SK-N-SH treated with all-trans-retinoic acid at 6 μM for 48 hours (cell line): Measurements from ENCODE around the gene PDE7B.

Experiments used
- ATAC-seq: fragments of 200-7000 bp; cut with Tn5 transposase; 3 replicates; pipeline ENCODE4 v1.9.1; 2020; ENCODE audit warnings: mild to moderate bottlenecking, moderate library complexity
- ARNTL ChIP-seq: fragments of 450-650 bp; formaldehyde crosslinking; IDR thresholded peaks from 2 replicates; pipeline ENCODE4 v1.5.0; 2020; ENCODE audit warnings: low read depth, mild to moderate bottlenecking, moderate library complexity, borderline replicate concordance
- CSDC2 ChIP-seq: fragments of 250-450 bp; sonication (Bioruptor Pico); IDR thresholded peaks from 2 replicates; pipeline ENCODE4 v1.5.0; 2020; ENCODE audit warnings: mild to moderate bottlenecking, moderate library complexity
- ESRRG ChIP-seq: fragments of 250-450 bp; sonication (Bioruptor Pico); IDR thresholded peaks from 2 replicates; pipeline ENCODE4 v1.6.1; 2021; ENCODE audit warnings: mild to moderate bottlenecking
- GLIS3 ChIP-seq: fragments of 250-450 bp; sonication (Bioruptor Pico); IDR thresholded peaks from 2 replicates; pipeline ENCODE4 v1.5.0; 2020; ENCODE audit warnings: mild to moderate bottlenecking, moderate library complexity
- OSR1 ChIP-seq: fragments of 250-450 bp; sonication (Bioruptor Pico); IDR thresholded peaks from 2 replicates; pipeline ENCODE4 v1.8.0; 2022; ENCODE audit warnings: moderate library complexity, mild to moderate bottlenecking, inconsistent platforms
- PPARA ChIP-seq: fragments of 250-450 bp; sonication (Bioruptor Pico); IDR thresholded peaks from 2 replicates; pipeline ENCODE4 v1.5.0; 2020; ENCODE audit warnings: mild to moderate bottlenecking, borderline replicate concordance
- RARB ChIP-seq: fragments of 250-450 bp; sonication (Bioruptor Pico); IDR thresholded peaks from 2 replicates; pipeline ENCODE4 v1.8.0; 2021; ENCODE audit warnings: mild to moderate bottlenecking, moderate library complexity
- TCF4 ChIP-seq: fragments of 250-450 bp; sonication (Bioruptor Pico); IDR thresholded peaks from 2 replicates; pipeline ENCODE4 v1.8.0; 2021; ENCODE audit warnings: mild to moderate bottlenecking, moderate library complexity, borderline replicate concordance
- TOX ChIP-seq: fragments of 250-450 bp; sonication (Bioruptor Pico); IDR thresholded peaks from 2 replicates; pipeline ENCODE4 v1.8.0; 2021; ENCODE audit warnings: mild to moderate bottlenecking, moderate library complexity, borderline replicate concordance
- ZC3H10 ChIP-seq: fragments of 250-450 bp; sonication (Bioruptor Pico); IDR thresholded peaks from 2 replicates; pipeline ENCODE4 v1.5.1; 2021; ENCODE audit warnings: mild to moderate bottlenecking, moderate library complexity
- ZFP3 ChIP-seq: fragments of 250-450 bp; sonication (Bioruptor Pico); IDR thresholded peaks from 2 replicates; pipeline ENCODE4 v1.5.0; 2020; ENCODE audit warnings: mild to moderate bottlenecking, moderate library complexity
- ZFP30 ChIP-seq: fragments of 450-650 bp; formaldehyde crosslinking; IDR thresholded peaks from 2 replicates; pipeline ENCODE4 v1.5.0; 2022; ENCODE audit warnings: mild to moderate bottlenecking, moderate library complexity
- ZNF70 ChIP-seq: fragments of 450-650 bp; formaldehyde crosslinking; IDR thresholded peaks from 2 replicates; pipeline ENCODE4 v1.5.0; 2020; ENCODE audit warnings: mild to moderate bottlenecking, moderate library complexity
- ZNF8 ChIP-seq: fragments of 450-650 bp; formaldehyde crosslinking; IDR thresholded peaks from 2 replicates; pipeline ENCODE4 v1.5.0; 2020; ENCODE audit warnings: mild to moderate bottlenecking, moderate library complexity
- TF ChIP-seq, protein P1 (sequence below): fragments of 250-450 bp; sonication (Bioruptor Pico); IDR thresholded peaks from 2 replicates; pipeline ENCODE4 v1.5.1; 2020; ENCODE audit warnings: low read depth, mild to moderate bottlenecking, moderate library complexity
- TF ChIP-seq, protein P2 (sequence below): fragments of 250-450 bp; sonication (Bioruptor Pico); IDR thresholded peaks from 2 replicates; pipeline ENCODE4 v1.5.0; 2020; ENCODE audit warnings: mild to moderate bottlenecking, moderate library complexity
- TF ChIP-seq, protein P3 (sequence below): fragments of 250-450 bp; sonication (Bioruptor Pico); IDR thresholded peaks from 2 replicates; pipeline ENCODE4 v1.5.1; 2021; ENCODE audit warnings: mild to moderate bottlenecking, moderate library complexity
- TF ChIP-seq, protein P4 (sequence below): fragments of 250-450 bp; sonication (Bioruptor Pico); IDR thresholded peaks from 2 replicates; pipeline ENCODE4 v1.8.0; 2021; ENCODE audit warnings: low read depth, mild to moderate bottlenecking, moderate library complexity, borderline replicate concordance
- TF ChIP-seq, protein P5 (sequence below): fragments of 250-450 bp; sonication (Bioruptor Pico); IDR thresholded peaks from 2 replicates; pipeline ENCODE4 v1.8.0; 2020; ENCODE audit warnings: mild to moderate bottlenecking, moderate library complexity, borderline replicate concordance

PDE7B gene

DNA sequence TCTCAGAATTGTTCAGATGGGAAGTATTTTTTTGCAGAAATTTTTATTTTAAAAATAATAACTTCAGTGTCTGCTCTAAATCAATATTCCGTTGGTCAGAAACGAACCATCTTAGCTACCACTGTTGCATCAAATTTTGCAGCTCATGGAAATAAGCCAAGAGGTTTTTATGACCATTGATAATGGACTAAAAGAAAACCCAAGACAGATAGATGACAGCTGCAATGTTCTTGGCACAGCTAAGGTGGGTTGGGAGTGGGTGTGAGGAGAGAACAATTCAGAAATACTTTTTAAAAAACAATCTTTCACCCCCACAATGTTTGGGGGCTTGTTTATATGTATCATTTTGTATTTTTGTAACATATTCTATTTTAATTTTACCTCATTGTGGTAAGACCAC is 121.1 kb downstream of the PDE7B start:
- TF ChIP-seq CSDC2 (CRISPR knock-in tag), result no peak
- TF ChIP-seq, protein P1, sequence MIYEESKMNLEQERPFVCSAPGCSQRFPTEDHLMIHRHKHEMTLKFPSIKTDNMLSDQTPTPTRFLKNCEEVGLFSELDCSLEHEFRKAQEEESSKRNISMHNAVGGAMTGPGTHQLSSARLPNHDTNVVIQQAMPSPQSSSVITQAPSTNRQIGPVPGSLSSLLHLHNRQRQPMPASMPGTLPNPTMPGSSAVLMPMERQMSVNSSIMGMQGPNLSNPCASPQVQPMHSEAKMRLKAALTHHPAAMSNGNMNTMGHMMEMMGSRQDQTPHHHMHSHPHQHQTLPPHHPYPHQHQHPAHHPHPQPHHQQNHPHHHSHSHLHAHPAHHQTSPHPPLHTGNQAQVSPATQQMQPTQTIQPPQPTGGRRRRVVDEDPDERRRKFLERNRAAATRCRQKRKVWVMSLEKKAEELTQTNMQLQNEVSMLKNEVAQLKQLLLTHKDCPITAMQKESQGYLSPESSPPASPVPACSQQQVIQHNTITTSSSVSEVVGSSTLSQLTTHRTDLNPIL (CRISPR knock-in tag), result no peak
- no peak for TF ChIP-seq TOX (CRISPR knock-in tag)
- TF ChIP-seq ZC3H10 (CRISPR knock-in tag), result no peak
- no peak for TF ChIP-seq PPARA (CRISPR knock-in tag)
- no peak for ATAC-seq

DNA sequence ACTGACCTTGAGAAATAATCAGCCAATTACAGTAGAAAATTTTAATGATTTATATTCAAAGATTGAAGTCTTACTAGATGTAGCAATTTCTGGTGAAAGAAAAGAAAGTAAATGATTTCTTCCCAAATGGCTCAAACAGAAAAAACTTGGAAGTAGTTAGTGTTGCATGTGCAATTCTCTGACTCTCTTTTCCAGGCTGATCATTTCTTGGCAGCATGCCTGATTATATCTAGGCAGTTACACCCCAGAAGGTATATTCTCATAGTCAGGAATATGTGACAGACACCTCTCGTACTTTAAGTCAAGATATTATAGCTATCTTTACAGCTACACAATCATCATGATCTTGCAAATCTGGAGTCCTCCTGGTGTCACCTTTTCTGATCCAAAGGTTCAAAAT is 122.9 kb downstream of the PDE7B start:
- ATAC-seq, result no peak
- no peak for TF ChIP-seq ARNTL
- TF ChIP-seq, protein P2, sequence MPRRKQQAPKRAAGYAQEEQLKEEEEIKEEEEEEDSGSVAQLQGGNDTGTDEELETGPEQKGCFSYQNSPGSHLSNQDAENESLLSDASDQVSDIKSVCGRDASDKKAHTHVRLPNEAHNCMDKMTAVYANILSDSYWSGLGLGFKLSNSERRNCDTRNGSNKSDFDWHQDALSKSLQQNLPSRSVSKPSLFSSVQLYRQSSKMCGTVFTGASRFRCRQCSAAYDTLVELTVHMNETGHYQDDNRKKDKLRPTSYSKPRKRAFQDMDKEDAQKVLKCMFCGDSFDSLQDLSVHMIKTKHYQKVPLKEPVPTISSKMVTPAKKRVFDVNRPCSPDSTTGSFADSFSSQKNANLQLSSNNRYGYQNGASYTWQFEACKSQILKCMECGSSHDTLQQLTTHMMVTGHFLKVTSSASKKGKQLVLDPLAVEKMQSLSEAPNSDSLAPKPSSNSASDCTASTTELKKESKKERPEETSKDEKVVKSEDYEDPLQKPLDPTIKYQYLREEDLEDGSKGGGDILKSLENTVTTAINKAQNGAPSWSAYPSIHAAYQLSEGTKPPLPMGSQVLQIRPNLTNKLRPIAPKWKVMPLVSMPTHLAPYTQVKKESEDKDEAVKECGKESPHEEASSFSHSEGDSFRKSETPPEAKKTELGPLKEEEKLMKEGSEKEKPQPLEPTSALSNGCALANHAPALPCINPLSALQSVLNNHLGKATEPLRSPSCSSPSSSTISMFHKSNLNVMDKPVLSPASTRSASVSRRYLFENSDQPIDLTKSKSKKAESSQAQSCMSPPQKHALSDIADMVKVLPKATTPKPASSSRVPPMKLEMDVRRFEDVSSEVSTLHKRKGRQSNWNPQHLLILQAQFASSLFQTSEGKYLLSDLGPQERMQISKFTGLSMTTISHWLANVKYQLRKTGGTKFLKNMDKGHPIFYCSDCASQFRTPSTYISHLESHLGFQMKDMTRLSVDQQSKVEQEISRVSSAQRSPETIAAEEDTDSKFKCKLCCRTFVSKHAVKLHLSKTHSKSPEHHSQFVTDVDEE, result no peak

DNA sequence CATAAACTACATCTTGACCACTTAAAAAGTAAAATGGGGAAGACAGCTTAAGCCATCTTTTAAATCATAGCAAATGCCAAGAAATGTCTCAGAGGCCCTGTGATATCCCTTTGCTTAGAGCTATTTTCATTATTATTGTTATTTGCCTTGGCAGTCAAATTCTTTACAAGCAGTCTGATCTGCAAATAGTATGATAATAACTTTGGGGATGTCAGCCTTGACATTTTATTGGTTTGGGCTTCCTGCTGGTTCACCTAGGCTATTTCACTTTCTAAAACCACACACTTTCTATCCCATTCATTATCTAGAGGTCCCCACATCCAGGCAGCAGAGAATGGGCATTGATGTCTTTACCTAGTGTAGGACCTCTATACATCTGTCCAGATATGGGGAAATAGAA is 125.1 kb downstream of the PDE7B start:
- ATAC-seq, result no peak

DNA sequence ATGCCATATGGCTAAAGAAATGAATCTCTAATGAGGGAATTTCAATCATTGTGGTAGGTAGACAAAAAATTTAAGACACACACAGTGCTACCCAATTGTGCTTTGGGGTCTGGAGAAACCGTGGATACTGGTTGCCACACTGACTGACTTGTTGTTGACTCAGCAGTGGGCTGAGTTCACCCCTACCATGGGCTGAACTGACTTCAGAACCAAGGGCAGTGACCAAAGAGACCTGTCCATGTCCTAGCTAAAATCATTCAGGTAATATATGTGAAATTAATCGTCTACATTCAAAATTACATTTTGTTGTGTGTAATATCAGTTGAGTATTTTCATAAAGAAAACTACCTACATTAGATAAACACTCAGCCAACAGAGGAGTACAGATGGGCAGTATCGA is 131.6 kb downstream of the PDE7B start:
- no peak for ATAC-seq
- TF ChIP-seq GLIS3 (no peak), ESRRG (CRISPR knock-in tag) (no peak), ZNF8 (CRISPR knock-in tag) (no peak), ARNTL (no peak), CSDC2 (CRISPR knock-in tag) (no peak), TCF4 (CRISPR knock-in tag) (no peak), ZFP30 (no peak)
- TF ChIP-seq, protein P3, sequence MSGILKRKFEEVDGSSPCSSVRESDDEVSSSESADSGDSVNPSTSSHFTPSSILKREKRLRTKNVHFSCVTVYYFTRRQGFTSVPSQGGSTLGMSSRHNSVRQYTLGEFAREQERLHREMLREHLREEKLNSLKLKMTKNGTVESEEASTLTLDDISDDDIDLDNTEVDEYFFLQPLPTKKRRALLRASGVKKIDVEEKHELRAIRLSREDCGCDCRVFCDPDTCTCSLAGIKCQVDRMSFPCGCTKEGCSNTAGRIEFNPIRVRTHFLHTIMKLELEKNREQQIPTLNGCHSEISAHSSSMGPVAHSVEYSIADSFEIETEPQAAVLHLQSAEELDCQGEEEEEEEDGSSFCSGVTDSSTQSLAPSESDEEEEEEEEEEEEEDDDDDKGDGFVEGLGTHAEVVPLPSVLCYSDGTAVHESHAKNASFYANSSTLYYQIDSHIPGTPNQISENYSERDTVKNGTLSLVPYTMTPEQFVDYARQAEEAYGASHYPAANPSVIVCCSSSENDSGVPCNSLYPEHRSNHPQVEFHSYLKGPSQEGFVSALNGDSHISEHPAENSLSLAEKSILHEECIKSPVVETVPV (CRISPR knock-in tag), result no peak
- TF ChIP-seq, protein P4, sequence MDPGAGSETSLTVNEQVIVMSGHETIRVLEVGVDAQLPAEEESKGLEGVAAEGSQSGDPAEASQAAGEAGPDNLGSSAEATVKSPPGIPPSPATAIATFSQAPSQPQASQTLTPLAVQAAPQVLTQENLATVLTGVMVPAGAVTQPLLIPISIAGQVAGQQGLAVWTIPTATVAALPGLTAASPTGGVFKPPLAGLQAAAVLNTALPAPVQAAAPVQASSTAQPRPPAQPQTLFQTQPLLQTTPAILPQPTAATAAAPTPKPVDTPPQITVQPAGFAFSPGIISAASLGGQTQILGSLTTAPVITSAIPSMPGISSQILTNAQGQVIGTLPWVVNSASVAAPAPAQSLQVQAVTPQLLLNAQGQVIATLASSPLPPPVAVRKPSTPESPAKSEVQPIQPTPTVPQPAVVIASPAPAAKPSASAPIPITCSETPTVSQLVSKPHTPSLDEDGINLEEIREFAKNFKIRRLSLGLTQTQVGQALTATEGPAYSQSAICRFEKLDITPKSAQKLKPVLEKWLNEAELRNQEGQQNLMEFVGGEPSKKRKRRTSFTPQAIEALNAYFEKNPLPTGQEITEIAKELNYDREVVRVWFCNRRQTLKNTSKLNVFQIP, result no peak
- TF ChIP-seq, protein P1 (CRISPR knock-in tag), result no peak

More for the DNA sequence above, 125.1 kb downstream of the PDE7B start:
- TF ChIP-seq ZNF8 (CRISPR knock-in tag), result no peak
- TF ChIP-seq, protein P4, result no peak
- no peak for TF ChIP-seq GLIS3
- TF ChIP-seq ZFP3 (CRISPR knock-in tag), result no peak
- TF ChIP-seq CSDC2 (CRISPR knock-in tag), result no peak
- TF ChIP-seq OSR1 (CRISPR knock-in tag), result no peak
- no peak for TF ChIP-seq ESRRG (CRISPR knock-in tag)
- no peak for TF ChIP-seq ZFP30
- TF ChIP-seq, protein P3 (CRISPR knock-in tag), result no peak
- TF ChIP-seq TCF4 (CRISPR knock-in tag), result no peak
- TF ChIP-seq ZNF70 (CRISPR knock-in tag), result no peak
- no peak for TF ChIP-seq ARNTL
- TF ChIP-seq PPARA (CRISPR knock-in tag), result no peak
- TF ChIP-seq, protein P5, sequence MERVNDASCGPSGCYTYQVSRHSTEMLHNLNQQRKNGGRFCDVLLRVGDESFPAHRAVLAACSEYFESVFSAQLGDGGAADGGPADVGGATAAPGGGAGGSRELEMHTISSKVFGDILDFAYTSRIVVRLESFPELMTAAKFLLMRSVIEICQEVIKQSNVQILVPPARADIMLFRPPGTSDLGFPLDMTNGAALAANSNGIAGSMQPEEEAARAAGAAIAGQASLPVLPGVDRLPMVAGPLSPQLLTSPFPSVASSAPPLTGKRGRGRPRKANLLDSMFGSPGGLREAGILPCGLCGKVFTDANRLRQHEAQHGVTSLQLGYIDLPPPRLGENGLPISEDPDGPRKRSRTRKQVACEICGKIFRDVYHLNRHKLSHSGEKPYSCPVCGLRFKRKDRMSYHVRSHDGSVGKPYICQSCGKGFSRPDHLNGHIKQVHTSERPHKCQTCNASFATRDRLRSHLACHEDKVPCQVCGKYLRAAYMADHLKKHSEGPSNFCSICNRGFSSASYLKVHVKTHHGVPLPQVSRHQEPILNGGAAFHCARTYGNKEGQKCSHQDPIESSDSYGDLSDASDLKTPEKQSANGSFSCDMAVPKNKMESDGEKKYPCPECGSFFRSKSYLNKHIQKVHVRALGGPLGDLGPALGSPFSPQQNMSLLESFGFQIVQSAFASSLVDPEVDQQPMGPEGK (CRISPR knock-in tag), result no peak
- TF ChIP-seq TOX (CRISPR knock-in tag), result no peak
- TF ChIP-seq RARB (CRISPR knock-in tag), result no peak
